Measurements from ENCODE around the gene KLF12. TPM values are rescaled to one million over a fixed set of nuclear protein-coding genes. Genes with fewer than 3 reads are reported as not detected.

Gene KLF12
- total RNA-seq, 1 experiment from 2014 or later: 7.2 TPM

DNA sequence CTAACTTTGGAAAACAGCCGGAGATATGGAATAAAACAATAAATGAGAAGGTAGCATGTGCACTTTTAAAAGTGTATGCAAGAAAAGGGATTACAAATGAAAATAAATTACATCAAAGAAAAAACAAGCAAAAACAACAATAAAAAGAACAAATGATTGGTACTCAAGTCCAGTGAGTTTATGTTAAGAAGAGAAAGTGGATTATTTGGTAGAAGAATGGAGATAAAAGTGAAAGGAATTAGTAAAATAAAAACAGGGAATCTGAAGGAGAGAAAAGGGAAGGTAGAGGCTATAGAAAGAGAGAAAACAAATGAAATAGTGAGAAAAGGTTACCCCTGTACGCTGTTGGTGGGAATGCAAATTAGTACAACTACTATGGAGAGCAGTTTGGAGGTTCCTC, 28.6 kb upstream of the KLF12 start:
- Mint-ChIP-seq H3K4me3 (ENCODE audit: unreplicated experiment) (no peak overlapping the region), H3K27ac (ENCODE audit: low read depth, unreplicated experiment) (no peak overlapping the region), H3K27me3 (ENCODE audit: insufficient read depth, unreplicated experiment) (no peaks in the 10 kb centered on the region), H3K36me3 (ENCODE audit: insufficient read depth, unreplicated experiment) (no peaks in the 10 kb centered on the region), H3K4me1 (ENCODE audit: insufficient read depth, unreplicated experiment) (peaks cover 4% of the 10 kb centered on the region), H3K9me3 (ENCODE audit: unreplicated experiment) (no peaks in the 10 kb centered on the region)
- TF ChIP-seq, protein P1, sequence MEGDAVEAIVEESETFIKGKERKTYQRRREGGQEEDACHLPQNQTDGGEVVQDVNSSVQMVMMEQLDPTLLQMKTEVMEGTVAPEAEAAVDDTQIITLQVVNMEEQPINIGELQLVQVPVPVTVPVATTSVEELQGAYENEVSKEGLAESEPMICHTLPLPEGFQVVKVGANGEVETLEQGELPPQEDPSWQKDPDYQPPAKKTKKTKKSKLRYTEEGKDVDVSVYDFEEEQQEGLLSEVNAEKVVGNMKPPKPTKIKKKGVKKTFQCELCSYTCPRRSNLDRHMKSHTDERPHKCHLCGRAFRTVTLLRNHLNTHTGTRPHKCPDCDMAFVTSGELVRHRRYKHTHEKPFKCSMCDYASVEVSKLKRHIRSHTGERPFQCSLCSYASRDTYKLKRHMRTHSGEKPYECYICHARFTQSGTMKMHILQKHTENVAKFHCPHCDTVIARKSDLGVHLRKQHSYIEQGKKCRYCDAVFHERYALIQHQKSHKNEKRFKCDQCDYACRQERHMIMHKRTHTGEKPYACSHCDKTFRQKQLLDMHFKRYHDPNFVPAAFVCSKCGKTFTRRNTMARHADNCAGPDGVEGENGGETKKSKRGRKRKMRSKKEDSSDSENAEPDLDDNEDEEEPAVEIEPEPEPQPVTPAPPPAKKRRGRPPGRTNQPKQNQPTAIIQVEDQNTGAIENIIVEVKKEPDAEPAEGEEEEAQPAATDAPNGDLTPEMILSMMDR (IDR thresholded peaks at IDR 0.05; ENCODE audit: unreplicated experiment): no peak
- no peak for DNase-seq (ENCODE audit: unreplicated experiment)
- CTCF ChIA-PET: no interaction called here
- POLR2A ChIA-PET: interaction anchor here (0.9 kb wide), 1 partner anchor 20 kb away, joined by 3 read pairs; no protein-coding TSS in a partner anchor
- intact Hi-C loops (cut with micrococcal nuclease): no loop called here
- BruUV-seq (replicated peaks): no TSS peak

DNA sequence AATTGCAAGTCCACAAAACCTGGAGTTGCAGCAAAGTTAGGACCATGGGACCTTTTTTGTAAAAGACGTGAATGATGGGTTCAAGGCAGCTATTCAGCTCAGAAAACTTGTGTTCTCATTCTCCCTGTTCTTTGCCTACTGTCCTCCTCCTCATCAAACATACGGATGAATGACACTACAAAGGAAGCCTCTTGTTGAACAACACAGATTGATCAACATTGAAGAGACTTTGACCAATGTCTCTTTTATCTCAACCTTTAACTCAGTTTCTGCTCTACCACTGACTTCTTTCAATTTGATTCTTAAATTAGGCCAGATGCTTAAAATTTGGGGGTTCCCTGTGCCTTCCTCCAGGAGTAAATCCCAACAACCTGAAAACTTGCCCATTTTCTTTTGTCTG, 27.9 kb upstream of the KLF12 start:
- DNase-seq (ENCODE audit: unreplicated experiment): no peak
- Mint-ChIP-seq H3K4me3 (ENCODE audit: unreplicated experiment) (no peak overlapping the region), H3K36me3 (ENCODE audit: insufficient read depth, unreplicated experiment) (no peaks in the 10 kb centered on the region), H3K27ac (ENCODE audit: low read depth, unreplicated experiment) (no peak overlapping the region), H3K4me1 (ENCODE audit: insufficient read depth, unreplicated experiment) (peaks cover 6% of the 10 kb centered on the region), H3K27me3 (ENCODE audit: insufficient read depth, unreplicated experiment) (no peaks in the 10 kb centered on the region), H3K9me3 (ENCODE audit: unreplicated experiment) (no peaks in the 10 kb centered on the region)
- intact Hi-C loops (cut with micrococcal nuclease): no loop called here
- POLR2A ChIA-PET: no interaction called here
- TF ChIP-seq, protein P1 (IDR thresholded peaks at IDR 0.05; ENCODE audit: unreplicated experiment): no peak
- CTCF ChIA-PET: no interaction called here
- no TSS peak for BruUV-seq (replicated peaks)

DNA sequence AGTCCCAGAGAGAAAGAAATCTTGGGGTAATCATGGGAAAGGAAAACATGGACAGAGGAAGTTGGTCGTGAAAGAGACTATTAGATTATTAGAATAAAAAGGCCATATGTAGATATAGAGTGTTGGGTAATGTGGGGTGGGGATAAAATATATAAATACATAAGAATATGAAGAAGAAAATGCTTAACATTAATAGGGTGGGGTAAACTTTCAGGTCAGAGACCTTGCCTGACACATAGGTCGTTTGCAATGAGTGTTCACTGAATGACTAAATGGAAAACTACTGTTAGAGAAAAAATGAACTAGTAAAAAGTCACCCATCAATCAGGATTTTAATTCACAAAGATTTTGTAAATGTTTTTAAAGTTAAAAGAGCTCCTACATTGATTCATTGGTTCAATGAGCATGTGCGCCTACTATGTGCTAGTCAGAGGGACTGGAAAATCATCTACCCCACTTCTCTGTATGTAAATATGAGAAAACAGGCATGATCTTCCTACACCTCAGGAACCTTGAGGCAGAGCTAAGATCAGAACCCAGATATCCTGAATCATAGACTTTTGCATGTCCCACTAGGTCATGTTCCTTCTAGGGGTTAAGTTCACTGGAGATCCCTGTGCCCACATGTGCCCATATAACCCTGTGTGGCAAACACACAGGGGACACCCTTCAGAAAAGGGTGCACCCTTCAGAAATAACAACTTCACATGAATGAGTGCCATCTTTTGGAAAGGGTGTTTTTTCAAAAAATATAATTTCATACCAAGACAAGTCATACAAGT, 24.6 kb upstream of the KLF12 start:
- CTCF ChIA-PET: interaction anchor here (1.1 kb wide), 1 partner anchor 128 kb away, joined by 3 read pairs; no protein-coding TSS in a partner anchor
- no peak overlapping the region for H3K4me3 Mint-ChIP-seq (ENCODE audit: unreplicated experiment)
- no peak overlapping the region for H3K27ac Mint-ChIP-seq (ENCODE audit: low read depth, unreplicated experiment)
- intact Hi-C loops (cut with micrococcal nuclease): no loop called here
- no TSS peak for BruUV-seq (replicated peaks)
- H3K9me3 Mint-ChIP-seq (ENCODE audit: unreplicated experiment): no peaks in the 10 kb centered on the region
- POLR2A ChIA-PET: no interaction called here
- H3K27me3 Mint-ChIP-seq (ENCODE audit: insufficient read depth, unreplicated experiment): no peaks in the 10 kb centered on the region
- H3K4me1 Mint-ChIP-seq (ENCODE audit: insufficient read depth, unreplicated experiment): peaks cover 6% of the 10 kb centered on the region
- DNase-seq (ENCODE audit: unreplicated experiment): no peak
- H3K36me3 Mint-ChIP-seq (ENCODE audit: insufficient read depth, unreplicated experiment): no peaks in the 10 kb centered on the region
- TF ChIP-seq, protein P1 (IDR thresholded peaks at IDR 0.05; ENCODE audit: unreplicated experiment): no peak

DNA sequence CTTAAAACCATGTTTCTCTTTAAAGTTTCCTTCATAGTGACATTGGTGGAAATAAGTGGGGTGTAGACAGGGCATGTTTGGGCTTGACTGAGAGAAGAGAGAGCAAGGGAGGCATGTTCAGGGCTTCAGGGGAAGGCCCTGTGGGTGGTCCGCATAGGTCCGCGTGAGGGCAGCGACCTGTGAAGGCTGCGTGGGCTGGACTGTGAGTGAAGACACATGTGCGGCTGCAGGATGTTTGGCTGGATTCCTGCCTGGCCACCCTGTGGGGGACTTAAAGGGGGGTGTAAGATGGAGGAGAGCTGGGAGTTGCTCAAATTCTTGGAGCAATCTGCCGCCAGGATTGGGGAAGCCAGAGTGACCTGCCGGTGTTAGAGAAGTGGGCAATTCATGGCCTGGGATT, 23.8 kb upstream of the KLF12 start:
- DNase-seq (ENCODE audit: unreplicated experiment): no peak
- H3K27me3 Mint-ChIP-seq (ENCODE audit: insufficient read depth, unreplicated experiment): no peaks in the 10 kb centered on the region
- intact Hi-C loops (cut with micrococcal nuclease): no loop called here
- ChIA-PET POLR2A (no interaction called here), CTCF (no interaction called here)
- H3K27ac Mint-ChIP-seq (ENCODE audit: low read depth, unreplicated experiment): no peak overlapping the region
- H3K9me3 Mint-ChIP-seq (ENCODE audit: unreplicated experiment): no peaks in the 10 kb centered on the region
- no peak overlapping the region for H3K4me3 Mint-ChIP-seq (ENCODE audit: unreplicated experiment)
- H3K36me3 Mint-ChIP-seq (ENCODE audit: insufficient read depth, unreplicated experiment): no peaks in the 10 kb centered on the region
- no TSS peak for BruUV-seq (replicated peaks)
- peaks cover 11% of the 10 kb centered on the region for H3K4me1 Mint-ChIP-seq (ENCODE audit: insufficient read depth, unreplicated experiment)
- TF ChIP-seq, protein P1 (IDR thresholded peaks at IDR 0.05; ENCODE audit: unreplicated experiment): no peak

All from MCF 10A (cell line).